Rectal smooth muscle tissue (tissue), 1 donor: ENCODE measurements around the gene CDK9.
"Not testable (repeated sequence)": the region's sequence is repeated elsewhere in the genome, so short reads cannot be mapped to it uniquely, and the experiment has no call there.

ENCODE experiments used
- H3K27ac ChIP-seq: one replicate; pipeline ENCODE4 v1.7.0; 2013; ENCODE audit warnings: low read depth, low read length, inconsistent platforms
- H3K27me3 ChIP-seq: one replicate; pipeline ENCODE4 v1.7.0; 2013; ENCODE audit warnings: low read length; ENCODE audit not compliant: control insufficient read depth, insufficient read depth
- H3K36me3 ChIP-seq: one replicate; pipeline ENCODE4 v1.7.0; 2013; ENCODE audit warnings: low read length; ENCODE audit not compliant: control insufficient read depth, insufficient read depth
- H3K4me1 ChIP-seq: one replicate; pipeline ENCODE4 v1.7.0; 2013; ENCODE audit warnings: low read length; ENCODE audit not compliant: control insufficient read depth, insufficient read depth
- H3K4me3 ChIP-seq: one replicate; pipeline ENCODE4 v1.7.0; 2013; ENCODE audit warnings: low read length
- H3K9ac ChIP-seq: one replicate; pipeline ENCODE4 v1.7.0; 2013; ENCODE audit warnings: low read length

CDK9 gene

DNA sequence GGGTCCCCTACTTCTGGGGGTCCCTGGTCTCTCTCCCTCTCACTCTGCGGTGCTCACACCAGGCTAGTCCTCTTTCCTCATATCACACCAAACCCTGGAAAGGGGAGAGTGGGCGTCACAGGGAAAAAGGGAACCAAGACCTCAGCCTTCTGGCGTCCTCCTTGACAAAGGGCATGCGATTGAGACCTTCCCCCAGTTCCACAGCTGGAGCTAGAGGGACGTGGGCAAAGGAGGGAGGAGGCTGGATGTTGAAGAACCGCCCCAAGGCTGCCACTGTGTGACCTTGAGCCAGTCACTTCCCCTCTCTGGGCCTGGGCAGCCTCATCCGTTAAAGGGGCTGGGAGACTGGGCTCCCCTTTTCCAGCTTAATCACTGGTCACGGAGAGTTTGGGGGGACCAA lies 32.2 kb upstream of the CDK9 start:
- no peak overlapping the region for H3K4me3 ChIP-seq
- H3K4me1 ChIP-seq, result no peaks in the 10 kb centered on the region
- H3K27ac ChIP-seq, result no peak overlapping the region
- no peaks in the 10 kb centered on the region for H3K27me3 ChIP-seq
- H3K36me3 ChIP-seq, result peaks cover 6% of the 10 kb centered on the region
- H3K9ac ChIP-seq, result no peak overlapping the region

DNA sequence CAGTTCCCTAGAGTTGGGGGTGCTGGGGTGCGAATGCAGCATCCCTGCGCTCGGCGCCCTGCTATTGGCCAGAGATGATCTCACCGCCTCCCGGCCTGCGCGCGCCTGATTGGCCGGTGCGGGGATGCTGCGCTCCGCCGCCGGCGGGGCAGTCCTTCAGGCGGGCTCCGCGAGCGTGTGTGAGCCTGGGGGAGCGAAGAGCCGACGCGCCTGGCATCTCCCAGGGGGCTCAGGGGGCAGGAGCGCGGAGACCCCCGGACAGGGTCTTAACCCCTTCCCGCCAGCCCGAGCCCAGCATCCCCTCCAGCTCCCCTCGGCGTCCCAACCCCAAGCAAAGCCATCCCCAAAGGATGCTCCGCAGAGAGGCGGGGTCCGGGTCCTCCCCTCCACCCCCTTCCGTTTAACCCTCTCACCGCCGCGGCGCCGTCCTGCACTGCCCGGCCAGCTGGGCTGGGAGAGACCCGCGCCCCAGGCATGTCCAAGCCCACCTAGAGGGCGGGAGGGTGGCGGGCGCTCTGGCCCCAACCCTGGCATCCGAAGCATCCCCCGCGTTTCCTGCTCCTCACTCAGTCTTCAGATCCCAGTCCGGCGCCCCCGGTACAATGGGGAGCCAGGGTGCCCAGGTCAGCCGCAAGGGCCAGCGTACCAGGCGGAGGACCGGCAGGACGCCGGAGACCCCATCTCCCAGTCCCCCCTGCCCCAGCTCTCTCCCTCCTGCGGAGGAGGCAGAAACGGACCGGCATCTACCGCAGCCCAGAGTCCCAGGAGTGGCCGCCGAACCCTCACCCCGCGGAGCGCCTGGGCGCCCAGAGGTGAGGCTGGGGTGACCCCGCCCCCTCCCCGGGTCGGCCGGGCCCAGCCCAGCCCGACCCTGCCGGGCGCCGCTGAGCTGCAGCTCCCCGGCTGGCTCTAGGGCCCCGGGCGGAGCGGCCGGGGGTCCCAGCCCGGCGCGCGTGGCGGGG lies 31.5 kb upstream of the CDK9 start:
- Histone ChIP-seq H3K36me3 (peaks cover 6% of the 10 kb centered on the region), H3K27ac (no peak overlapping the region), H3K27me3 (no peaks in the 10 kb centered on the region), H3K4me3 (no peak overlapping the region), H3K4me1 (no peaks in the 10 kb centered on the region), H3K9ac (no peak overlapping the region)

DNA sequence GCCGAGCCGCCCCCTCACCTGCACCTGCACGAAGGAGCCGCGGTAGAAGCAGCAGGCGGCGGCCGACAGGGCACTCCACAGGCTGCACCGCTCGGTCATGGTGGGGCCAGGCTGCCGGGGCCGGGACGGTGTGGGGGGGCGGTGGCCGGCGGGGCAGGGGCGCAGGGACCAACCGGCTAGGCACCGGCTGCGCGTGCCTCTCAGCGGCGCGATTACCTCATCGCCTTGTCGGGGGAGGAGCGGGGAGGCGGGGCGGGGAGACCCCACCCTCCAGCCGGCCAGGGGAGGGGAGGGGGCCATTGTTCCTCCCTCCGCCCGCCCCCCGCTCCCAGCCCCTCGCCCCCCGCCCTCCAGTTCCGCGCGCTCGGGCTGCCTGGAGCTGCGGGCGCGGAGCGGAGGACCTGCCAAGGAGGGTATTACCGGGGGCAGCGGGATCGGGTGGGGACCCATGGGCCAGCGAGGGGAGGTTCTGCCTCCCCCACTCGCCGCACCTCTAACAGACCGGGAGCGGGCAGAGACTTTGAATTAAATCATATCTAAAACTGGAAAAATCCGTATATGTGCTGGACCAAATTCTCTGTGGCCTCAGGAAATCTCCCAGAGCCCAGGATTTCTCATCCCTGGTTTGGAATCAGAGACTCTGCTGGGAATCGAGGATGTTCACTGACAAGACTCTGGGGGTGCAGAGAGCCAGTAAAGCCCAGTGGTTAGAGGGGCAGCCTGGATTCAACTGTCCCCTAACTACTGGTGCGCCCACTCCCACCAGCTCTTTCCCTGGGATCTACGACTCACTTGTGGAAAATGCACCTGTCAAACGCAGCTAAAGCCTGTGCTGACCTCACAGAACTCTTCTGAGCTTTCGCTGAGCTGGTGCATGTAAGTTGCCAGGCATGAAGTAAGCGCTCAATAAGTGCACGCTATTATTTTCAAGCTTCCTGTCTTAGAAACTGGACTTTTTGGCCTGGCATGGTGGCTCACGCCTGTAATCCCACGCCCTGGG lies 30.5 kb upstream of the CDK9 start:
- no peak overlapping the region for H3K9ac ChIP-seq
- peaks cover 6% of the 10 kb centered on the region for H3K36me3 ChIP-seq
- H3K4me3 ChIP-seq, result no peak overlapping the region
- no peaks in the 10 kb centered on the region for H3K27me3 ChIP-seq
- H3K4me1 ChIP-seq, result no peaks in the 10 kb centered on the region
- H3K27ac ChIP-seq, result no peak overlapping the region

DNA sequence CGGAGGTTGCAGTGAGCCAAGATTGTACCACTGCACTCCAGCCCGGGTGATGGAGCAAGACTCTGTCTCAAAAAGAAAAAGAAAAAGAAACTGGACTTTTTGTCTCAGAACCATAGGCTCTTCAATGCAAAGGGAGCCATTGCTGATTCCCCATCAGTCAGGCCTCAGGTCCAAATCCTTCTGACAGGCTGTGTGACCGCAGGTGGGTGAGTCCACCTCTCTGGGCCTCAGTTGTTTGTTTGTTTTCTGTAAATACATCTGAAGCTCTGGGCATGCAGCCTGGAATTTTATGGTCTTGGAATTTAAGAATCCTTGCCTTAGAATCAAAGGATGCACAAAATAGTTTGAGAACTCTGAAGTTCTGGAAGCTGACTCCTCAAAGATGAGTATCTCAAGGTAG lies 29.6 kb upstream of the CDK9 start:
- peaks cover 3% of the 10 kb centered on the region for H3K36me3 ChIP-seq
- no peak overlapping the region for H3K4me3 ChIP-seq
- H3K27me3 ChIP-seq, result no peaks in the 10 kb centered on the region
- H3K27ac ChIP-seq, result no peak overlapping the region
- no peak overlapping the region for H3K9ac ChIP-seq
- no peaks in the 10 kb centered on the region for H3K4me1 ChIP-seq

DNA sequence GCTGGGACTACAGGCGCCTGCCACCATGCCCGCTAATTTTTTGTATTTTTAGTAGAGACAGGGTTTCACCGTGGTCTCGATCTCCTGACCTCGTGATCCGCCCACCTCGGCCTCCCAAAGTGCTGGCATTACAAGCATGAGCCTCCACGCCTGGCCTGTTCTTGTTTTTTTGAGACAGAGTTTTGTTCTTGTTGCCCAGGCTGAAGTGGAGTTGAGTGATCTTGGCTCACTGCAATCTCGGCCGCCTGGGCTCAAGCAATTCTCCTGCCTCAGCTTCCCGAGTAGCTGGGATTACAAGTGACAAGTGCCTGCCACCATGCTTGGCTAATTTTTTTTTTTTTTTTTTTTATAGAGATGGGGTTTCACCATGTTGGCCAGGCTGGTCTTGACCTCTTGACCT lies 29.1 kb upstream of the CDK9 start:
- not testable (repeated sequence) for H3K4me3 ChIP-seq, H3K4me1 ChIP-seq, H3K27me3 ChIP-seq, H3K36me3 ChIP-seq, H3K9ac ChIP-seq, H3K27ac ChIP-seq

DNA sequence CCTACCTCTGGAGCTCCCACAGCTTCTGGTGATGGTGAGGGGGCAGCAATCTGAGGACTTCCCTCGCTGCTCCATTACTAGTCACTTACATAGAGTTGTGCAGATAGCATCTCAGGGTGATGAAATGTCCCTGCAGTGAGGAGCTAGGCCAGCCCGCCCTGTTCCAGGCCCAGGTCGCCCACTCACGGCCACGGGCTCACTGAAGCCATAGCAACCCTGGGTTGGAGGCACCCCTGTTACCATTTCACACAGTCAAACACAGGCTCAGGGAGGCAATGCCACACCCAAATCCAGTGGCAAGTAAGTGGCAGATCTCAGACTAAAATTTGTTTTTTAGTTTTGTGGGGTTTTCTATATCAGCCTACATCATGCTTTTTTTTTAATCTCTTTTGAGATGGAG lies 27.0 kb upstream of the CDK9 start:
- H3K4me3 ChIP-seq, result no peak overlapping the region
- no peak overlapping the region for H3K9ac ChIP-seq
- no peaks in the 10 kb centered on the region for H3K27me3 ChIP-seq
- no peaks in the 10 kb centered on the region for H3K4me1 ChIP-seq
- no peak overlapping the region for H3K27ac ChIP-seq
- H3K36me3 ChIP-seq, result peaks cover 3% of the 10 kb centered on the region

DNA sequence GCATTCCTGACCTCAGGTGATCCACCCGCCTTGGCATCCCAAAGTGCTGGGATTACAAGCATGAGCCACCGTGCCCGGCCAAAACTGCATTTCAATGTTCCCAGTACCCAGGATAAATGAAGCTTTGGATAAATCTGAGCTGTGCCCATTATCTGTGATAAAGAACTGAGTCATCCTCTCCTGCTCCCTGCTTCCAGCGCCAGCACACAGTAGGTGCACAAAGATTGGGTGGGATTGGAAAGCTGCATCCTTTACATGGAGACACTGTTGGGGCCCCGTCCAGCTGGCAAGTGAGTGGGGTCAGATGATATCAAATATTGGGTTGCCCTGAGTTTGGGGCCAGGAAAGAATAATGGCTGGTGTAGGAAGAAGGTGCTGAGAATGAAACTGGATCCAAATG lies 24.8 kb upstream of the CDK9 start:
- H3K9ac ChIP-seq, result no peak overlapping the region
- no peak overlapping the region for H3K27ac ChIP-seq
- H3K4me3 ChIP-seq, result no peak overlapping the region
- H3K36me3 ChIP-seq, result peaks cover 3% of the 10 kb centered on the region
- H3K4me1 ChIP-seq, result no peaks in the 10 kb centered on the region
- H3K27me3 ChIP-seq, result no peaks in the 10 kb centered on the region

DNA sequence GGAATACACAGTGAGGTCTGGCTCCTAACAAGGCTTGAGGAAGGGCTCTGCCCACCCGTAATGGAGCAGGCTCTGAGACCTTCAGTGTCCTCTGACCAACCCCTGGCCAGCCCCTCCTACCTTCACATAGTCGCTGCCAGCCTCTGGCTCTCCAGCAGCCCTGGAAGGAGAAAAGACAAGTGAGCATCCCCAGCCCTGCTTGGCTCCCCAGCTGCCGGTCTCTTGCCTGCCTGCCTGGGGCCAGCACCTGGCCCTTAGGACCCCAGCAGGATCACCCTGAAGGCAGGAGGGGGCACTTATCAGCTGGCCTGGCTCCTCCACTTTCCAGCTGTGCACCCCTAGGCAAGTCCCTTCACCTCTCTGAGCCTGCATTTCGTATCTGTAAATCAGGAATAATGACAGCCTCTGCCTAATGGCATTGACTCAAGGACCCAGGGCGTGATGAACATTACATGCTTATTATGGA lies 24.3 kb upstream of the CDK9 start:
- no peaks in the 10 kb centered on the region for H3K27me3 ChIP-seq
- no peaks in the 10 kb centered on the region for H3K4me1 ChIP-seq
- no peak overlapping the region for H3K9ac ChIP-seq
- H3K36me3 ChIP-seq, result peaks cover 3% of the 10 kb centered on the region
- no peak overlapping the region for H3K4me3 ChIP-seq
- no peak overlapping the region for H3K27ac ChIP-seq

DNA sequence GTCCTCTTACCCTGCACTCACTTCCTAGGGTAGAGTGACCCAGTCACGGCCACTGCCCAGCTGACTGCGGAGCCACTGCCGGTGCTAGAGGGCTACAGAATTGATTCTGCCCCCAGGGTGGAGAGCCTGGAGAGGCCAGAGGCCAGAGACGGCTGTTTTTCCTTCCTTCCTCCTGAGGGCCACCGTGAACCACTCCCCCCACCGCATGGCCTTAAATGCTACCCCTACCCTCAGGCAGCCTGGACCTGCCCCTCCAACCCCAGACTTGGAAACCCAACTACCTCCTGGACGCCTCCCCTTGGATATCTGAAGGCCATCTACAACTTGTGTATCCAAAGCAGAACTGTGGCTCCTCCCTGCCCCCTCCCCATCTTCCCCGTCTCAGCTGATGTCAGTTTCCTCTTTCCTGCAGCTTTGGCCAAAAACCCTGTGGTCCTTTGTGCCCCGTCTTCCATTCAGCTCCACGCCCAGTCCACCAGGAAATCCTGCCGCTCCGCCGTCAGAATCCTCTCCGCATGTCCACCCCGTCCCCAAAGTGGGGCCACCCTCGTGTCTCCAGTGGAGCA lies 23.6 kb upstream of the CDK9 start:
- Histone ChIP-seq H3K4me3 (no peak overlapping the region), H3K36me3 (peaks cover 3% of the 10 kb centered on the region), H3K4me1 (no peaks in the 10 kb centered on the region), H3K27ac (no peak overlapping the region), H3K9ac (no peak overlapping the region), H3K27me3 (no peaks in the 10 kb centered on the region)

DNA sequence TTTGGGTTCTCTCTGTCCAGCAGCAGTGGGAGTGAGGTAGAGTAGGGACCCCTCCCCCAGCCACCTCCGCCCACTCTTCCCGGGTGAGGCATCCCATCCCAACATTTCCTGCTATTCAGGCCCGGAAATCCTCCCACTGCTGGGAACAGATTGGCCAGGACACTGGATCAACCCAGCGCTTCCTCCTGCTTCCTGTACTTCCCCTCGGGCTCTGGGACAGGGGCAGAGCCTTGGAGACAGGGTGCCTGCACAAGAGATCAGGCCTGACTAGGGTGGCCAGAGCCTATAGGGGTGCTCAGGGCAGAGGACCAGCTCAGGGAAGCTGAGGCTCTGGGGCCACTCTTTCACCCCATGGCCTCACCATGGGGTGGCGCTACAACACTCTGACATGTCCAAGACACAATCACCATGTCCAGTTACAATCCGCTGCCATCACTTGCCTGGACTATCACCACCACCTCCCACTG lies 21.9 kb upstream of the CDK9 start:
- H3K9ac ChIP-seq, result no peak overlapping the region
- no peaks in the 10 kb centered on the region for H3K36me3 ChIP-seq

DNA sequence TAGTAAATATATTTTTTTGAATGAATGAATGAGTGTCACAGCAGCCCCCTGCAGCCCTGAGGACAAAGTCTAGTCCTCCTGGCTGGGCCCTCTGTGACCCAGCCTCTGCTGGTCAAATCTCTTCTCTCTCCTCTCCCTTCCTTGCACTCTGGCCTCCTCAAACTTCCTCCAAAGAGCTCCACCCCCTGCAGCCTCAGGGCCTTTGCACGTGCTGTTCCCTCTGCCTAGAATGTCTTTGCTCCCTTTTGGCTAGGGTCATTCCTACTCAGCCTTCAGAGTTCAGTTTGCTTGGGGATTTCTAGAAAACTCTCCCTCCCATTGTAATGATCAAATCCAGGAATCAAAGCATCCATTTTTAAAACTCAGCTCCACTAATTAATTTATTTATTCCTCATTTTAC lies 20.4 kb upstream of the CDK9 start:
- Histone ChIP-seq H3K27me3 (no peaks in the 10 kb centered on the region), H3K4me3 (no peak overlapping the region), H3K4me1 (no peaks in the 10 kb centered on the region), H3K9ac (no peak overlapping the region), H3K36me3 (no peaks in the 10 kb centered on the region), H3K27ac (no peak overlapping the region)

More for the DNA sequence above, 21.9 kb upstream of the CDK9 start:
- H3K27ac ChIP-seq, result no peak overlapping the region
- no peaks in the 10 kb centered on the region for H3K27me3 ChIP-seq
- H3K4me3 ChIP-seq, result no peak overlapping the region
- H3K4me1 ChIP-seq, result no peaks in the 10 kb centered on the region

DNA sequence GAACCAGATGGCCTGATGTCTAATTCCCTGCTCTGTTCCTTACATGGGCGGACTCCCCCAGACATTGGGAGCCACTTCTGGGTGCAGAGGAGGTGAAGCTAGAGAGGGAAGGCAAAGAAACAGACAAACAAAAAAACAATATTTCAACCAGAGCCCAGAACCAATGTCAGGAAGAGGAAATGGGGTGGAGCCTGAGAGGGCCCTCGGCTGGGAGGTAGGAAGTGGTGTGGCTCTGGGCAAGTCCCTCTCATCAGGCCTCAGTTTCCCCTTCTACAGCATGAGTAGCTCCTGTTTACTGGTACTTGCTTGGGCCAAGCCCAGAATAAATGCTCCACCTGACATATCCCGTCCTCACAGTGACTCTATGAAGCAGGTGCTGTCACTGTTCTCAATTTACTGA lies 18.4 kb upstream of the CDK9 start:
- Histone ChIP-seq H3K4me1 (no peaks in the 10 kb centered on the region), H3K27ac (peak overlapping the region; percentile 16), H3K36me3 (no peaks in the 10 kb centered on the region), H3K4me3 (no peak overlapping the region), H3K9ac (no peak overlapping the region), H3K27me3 (no peaks in the 10 kb centered on the region)
